ENCODE data around the gene TRIM38.
"Not testable (repeated sequence)": the region's sequence is repeated elsewhere in the genome, so short reads cannot be mapped to it uniquely, and the experiment has no call there.

TRIM38 gene

DNA sequence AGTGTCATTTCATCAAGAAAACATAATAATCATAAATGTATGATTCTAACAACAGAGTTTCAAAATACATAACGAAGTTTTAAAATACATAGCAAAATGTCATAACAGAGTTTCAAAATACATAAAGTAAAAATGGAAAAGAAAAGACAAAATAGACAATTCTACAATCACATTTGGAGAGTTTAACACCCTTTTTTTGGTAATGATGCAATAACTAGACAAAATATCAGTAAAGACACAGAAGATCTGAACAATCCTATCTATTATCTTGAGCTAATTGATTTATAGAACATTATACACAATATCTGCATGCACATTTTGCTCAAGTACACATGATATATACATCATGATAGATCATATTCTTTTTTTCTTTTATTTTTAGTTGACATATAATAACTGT lies 18.7 kb upstream of the TRIM38 start:
- DNase-seq, result no peak

DNA sequence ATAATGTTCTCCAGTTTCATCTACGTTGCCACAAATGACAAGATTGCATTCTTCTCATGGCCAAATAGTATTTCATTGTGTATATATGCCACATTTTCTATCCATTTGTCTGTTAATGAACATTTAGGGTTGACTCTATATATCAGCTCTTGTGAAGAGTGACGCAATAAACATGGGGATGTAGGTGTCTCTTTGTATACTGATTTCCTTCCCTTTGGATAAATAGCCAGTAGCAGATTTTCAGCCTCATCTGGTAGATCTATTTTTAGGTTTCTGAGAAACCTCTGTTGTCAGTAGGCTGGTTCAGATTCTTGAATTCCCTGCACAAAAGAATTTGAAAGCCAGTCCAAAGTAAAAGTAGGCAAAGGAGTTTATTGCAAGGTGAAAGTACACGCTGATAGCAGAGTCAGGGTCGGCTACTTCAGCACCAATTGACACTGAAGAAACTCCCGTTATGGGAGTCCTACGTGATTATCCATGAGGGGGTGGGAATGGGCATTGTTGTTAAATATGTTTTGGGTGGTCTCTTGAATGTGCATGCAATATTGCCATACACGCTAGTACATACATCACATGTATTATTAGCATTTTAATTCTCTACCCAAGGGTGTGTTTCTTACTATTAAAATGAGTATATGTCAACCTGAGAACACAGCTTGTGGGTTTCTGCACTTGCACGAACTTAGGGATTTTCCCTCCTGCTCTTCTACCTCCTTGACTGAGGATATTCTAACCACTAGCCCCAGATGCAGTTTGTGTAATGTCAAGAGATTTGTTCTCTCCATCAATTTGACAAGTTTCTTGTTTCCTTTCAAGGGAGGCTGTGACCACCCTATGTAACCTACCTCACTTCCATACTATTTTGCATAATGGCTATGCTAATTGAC lies 17.7 kb upstream of the TRIM38 start:
- no peak for DNase-seq

DNA sequence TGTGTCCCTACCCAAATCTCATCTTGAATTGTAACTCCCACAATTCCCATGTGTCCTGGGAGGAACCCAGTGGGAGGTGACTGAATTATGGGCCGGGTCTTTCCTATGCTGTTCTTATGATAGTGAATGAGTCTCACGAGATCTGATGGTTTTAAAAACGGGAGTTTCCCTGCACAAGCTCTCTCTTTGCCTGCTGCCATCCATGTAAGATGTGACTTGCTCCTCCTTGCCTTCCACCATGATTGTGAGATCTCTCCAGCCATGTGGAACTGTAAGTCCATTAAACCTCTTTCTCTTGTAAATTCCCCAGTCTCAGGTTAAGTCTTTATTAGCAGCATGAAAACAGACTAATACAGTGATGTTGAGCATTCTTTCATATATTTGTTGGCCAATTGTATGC lies 16.9 kb upstream of the TRIM38 start:
- DNase-seq, result not testable (repeated sequence)

DNA sequence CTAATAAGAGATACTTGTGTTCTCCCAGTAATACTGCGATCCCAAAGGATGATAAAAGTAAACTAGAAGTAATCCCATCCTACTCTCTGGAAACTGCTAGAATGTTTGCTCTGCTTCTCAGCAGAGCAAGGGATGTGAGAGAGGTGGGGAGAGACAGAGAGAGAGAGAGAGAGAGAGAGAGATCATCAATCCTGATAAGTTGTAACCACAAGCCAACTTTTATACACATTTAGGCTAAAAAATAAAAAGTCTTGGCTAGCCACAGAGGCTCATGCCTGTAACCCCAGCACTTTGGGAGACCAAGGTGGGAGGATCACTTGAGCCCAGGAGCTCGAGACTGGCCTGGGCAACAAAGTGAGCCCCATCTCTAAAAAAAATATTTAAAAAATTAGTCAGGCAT lies 16.0 kb upstream of the TRIM38 start:
- no peak for DNase-seq

DNA sequence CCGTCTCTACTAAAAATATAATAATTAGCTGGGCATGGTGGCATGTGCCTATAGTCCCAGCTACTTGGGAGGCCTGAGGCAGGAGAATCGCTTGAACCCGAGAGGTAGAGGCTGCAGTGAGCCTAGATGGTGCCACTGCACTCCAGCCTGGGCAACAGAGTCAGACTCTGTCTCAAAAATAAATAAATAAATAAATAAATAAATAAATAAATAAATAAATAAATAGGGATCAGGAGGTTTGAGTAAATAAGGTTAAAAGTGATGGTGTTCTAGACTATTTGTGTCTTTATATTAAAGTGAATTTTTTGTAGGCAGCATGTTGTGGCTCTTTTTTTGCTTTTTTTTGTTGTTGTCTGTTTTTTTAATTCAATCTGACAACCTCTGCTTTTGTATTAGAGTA lies 15.1 kb upstream of the TRIM38 start:
- DNase-seq, result not testable (repeated sequence)

DNA sequence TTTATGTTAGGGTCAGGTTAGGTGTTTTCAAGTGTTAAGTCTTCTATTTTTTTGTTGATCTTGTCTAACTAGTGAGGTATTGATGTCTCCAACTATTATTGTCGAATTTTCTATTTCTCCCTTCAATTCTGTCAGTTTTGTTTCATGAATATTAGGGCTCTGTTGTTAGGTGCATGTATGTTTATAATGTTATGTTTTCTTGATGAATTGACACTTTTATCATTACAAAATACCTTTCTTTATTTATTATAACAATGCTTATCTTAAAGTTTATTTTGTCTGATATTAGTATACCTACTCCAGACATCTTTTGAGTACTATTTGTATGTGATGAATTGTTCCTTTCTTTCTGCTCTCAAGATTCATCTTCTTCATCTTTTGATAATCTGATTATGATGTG lies 12.9 kb upstream of the TRIM38 start:
- DNase-seq, result no peak

DNA sequence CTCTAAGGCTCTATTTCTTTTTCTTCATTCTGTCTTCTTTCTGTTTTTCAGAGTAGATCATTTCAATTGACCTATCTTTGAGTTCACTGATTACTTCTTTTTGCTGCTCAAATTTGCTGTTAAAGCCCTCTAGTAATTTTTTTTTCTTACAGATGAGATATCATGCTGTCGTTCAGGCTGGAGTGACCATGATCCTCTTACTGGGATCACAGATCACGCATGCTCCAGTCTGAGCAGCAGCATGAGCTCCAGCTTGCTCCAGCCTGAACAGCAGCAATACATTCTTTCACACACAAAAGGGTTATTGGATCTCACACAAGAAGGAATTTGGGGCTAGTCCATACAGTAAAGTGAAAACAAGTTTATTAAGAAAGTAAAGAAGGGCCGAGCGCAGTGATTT lies 12.3 kb upstream of the TRIM38 start:
- DNase-seq, result no peak

DNA sequence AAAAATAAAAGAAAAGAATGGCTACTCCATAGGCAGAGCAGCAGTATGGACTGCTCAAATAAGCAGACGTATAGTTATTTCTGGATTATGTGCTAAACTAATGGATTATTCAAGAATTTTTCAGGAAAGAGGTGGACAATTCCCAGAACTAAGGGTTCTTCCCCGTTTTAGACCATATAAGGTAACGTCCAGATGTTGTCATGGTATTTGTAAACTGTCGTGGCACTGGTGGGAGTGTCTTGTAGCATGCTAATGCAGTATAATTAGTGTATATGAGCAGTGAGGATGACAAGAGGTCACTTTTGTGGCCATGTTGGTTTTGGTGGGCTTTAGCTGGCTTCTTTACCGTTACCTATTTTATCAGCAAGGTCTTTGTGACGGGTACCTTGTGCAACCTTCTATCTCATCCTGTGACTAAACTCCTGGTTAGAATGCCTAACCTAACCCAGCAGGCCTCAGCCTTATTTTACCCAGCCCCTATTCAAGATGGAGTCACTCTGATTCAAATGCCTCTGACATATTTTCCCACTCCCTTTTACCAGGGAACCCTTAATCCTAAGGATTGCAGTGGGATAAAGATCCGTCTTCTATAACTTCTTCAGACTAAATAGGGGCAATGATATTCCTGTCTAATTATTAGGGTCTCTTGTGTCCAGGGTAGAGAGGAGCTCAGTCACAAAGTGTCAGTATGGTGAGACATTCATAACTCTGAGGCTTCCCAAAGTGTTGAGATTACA lies 11.1 kb upstream of the TRIM38 start:
- DNase-seq, result no peak

DNA sequence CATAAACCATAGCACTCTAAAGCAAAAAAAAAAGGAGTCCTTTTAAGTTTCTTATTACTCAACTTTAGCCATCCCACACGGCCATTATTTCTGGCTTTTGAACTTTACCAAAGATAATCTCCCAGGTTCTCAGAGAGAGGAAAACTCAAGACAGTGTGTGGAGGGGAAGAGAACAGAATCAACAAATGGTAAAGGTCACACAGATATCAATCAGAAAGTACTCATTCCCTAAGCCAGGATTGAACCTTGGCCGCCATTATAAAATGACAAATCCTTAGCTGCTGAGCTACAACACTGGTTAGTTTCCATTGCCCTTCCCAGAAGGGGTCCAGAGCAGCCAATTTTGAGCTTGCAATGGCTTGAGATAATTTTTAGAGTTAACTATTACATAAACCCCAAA lies 10.1 kb upstream of the TRIM38 start:
- DNase-seq, result no peak

DNA sequence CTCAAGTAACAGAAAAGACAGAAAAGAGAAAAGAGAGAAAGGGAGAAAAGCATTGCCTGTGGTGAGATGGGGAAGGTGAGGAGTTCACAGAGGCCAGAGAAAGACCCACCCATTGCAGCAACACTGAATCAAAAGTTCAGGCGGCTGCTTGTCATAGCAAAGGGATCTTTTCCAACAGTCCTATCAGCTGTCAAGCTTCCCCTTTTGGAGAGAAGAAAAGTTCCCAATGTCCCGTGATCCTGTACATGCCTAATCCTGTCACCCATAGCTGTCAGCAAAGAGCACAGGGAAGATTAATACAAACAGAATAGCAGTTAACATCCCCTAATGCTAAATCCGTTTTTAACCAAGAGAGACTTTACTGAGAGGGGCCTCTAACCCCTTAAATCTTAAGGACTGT lies 8.9 kb upstream of the TRIM38 start:
- DNase-seq, result no peak

DNA sequence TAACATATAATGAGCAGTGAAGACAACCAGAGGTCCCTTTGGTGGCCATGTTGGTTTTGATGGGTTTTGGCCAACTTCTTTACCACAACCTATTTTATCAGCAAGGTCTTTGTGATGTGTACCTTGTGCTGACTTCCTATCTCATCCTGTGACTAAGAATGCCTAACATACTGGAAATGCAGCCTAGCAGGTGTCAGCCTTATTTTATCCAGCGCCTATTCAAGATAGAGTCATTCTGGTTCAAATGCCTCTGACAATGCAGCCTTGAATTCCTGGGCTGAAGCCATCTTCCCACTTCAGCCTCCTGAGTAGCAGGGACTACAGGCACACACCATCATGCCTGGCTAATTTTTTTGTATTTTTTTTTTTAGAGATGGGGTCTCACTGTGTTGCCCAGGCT lies 7.8 kb upstream of the TRIM38 start:
- no peak for DNase-seq

DNA sequence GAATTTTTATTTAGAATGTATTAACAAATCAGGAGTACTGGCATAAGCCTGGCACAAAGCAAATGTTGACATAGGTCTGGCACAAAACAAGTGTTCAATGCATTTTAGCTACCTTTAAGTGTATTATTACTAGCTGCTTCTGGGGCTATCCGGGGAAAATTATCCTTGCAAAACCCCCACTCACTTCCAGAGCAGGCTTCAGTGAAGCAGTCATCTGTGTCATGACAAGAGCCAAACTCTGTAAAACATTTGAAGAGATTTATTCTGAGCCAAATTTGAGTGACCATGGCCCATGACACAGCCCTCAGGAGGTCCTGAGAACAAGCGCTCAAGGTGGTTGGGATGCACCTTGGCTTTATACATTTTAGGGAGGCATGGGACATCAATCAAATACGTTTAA lies 6.4 kb upstream of the TRIM38 start:
- DNase-seq, result no peak

DNA sequence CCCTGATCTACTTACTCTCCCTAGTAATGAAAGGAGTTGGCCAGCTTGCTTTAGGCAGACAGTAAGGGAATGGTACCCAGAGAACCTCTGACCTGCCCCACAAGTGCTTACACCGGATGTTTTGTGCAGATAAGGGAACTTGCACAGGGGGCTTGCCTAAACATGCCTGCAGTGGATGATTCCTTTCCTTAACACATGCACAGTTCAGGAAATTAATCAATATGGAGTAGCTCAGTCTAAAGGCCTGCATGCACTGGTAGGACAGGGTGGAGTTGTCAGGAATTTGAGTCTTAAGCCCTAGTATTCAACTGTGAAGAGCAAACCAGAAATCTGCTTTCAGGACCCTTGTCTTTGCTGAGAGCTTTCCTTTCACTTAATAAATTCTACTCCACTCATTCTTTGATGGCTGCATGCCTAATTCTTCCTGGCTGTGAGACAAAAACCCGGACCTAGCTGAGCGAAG lies 3.9 kb upstream of the TRIM38 start:
- no peak for DNase-seq

DNA sequence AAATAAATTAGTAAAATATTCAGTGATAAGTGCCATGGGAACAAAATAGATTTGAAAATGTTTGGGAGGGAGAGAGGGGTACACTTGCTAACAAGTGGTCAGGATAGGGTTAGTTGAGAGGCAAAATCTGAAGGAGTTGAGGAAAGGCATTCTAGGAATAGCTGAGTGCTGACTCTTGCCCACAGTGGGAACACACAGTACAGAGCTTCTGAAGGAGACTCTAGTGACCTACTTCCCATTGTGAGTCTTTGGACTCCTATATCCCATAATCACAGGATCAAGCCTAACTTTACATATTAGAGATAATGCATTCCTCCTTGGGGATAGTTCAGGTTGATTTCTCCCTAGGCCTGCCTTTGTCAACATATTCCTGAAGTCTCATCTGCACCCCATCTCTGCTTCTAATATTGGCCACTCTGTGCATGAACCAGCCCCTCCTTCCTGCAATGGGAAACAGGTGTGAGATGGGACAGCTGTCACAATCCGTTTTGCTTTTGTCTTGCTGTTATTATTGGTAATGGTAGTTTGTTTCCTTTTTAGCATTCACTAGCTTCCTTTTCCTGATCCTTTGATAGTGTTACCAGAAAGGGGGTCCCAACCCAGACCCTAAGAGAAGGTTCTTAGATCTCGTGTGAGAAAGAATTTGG lies 2.6 kb upstream of the TRIM38 start:
- DNase-seq, result no peak

DNA sequence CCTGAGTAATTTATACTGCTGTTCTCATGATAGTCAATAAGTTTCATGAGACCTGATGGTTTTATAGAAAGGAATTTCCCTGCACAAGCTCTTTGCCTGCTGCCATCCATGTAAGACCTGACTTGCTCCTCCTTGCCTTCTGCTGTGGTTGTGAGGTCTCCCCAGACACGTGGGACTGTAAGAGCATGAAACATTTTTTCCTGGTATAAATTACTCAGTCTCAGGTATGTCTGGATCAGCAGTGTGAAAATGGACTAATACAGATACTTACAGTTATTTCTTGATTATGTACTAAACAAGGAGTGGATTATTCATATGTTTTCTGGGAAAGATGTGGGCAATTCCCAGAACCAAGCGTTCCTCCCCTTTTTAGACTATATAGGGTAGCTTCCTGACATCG lies 1.9 kb upstream of the TRIM38 start:
- DNase-seq, result no peak

DNA sequence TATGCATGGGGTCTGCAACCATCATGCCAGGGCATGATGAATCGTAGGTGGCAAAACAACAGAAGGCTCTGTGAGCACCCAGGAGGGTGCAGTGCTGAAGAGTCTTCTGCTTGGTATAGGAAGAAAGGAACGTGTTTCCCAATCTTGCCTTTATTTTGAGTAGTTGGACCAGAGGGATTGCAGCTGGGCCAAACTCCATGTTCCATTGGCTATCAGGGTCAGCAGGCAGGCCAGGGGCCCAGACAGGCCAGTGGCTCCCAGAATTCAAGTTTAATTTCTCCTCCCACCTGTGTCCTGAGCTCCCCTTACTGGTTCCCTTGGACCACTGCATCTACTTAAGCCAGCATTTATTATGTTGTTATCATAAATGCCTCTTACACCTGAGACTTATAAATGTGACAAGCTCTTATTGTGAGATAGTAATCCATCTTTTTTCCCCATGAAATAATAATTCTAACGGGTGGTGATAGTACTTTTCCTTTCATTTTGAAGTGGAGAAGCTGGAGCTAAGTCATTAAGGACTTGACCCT lies 918 bp upstream of the TRIM38 start:
- DNase-seq, result no peak

DNA sequence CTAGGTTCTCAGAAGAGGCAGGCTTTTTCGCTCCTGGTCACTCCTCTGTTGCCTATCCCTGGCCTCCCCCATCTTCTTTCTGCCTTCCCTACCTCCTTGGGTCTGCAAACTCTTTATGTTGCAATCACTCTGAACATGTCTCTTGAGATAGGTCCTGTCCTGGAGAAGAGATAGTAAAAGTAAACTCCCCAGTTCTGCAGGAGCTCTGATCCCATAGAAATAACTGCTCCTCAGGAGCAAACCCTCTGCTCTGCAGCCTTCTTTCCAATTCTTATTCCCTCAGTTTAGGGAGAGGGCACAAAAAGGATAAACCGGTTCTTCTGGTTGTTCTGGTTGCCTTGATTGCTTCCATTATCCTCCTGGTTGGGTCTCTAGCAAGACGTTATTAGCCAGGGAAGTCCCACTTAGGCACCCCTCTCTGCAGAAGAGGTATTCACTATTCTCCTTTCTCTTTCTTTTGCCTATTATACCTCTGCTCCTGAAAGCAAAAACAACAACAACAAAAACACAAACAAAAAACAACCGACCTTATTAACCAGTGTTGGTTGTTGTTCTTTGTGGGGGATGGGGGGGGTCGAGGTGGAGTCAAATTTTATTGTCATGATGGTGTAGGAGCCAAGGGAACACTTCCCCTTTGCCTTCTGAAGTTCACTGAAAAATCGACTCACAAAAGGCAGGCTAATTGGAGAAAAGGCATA lies 973 bp downstream of the TRIM38 start:
- DNase-seq, result no peak

DNA sequence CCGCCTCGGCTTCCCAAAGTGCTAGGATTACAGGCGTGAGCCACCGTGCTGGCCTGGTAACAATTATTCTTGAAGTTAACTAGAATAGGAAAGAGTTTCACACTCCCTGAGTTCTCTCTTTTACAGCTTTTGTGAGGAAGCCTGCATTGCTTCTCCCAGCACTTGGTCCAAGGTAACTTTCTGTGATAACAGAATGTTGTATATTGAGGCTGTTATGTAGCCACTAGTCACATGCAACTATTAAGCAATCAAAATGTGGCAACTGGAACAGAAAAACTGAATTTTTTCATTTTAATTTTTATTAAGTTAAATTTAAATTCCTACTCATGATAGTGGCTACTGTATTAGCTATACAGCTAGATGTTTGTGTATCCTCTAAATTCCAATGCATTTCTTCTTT lies 2.5 kb downstream of the TRIM38 start:
- DNase-seq, result no peak

DNA sequence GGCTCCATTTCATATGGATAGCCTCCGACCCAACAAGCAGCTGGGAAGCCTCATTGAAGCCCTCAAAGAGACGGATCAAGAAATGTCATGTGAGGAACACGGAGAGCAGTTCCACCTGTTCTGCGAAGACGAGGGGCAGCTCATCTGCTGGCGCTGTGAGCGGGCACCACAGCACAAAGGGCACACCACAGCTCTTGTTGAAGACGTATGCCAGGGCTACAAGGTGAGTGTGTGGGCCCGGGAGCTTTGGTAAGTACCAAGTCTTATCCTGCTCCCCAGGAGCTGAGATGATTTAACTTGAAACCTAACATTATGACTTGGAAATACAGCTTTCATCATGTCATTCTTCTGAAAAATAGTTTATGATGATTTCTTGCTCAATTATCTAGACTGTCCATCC lies 4.1 kb downstream of the TRIM38 start:
- DNase-seq, result no peak

DNA sequence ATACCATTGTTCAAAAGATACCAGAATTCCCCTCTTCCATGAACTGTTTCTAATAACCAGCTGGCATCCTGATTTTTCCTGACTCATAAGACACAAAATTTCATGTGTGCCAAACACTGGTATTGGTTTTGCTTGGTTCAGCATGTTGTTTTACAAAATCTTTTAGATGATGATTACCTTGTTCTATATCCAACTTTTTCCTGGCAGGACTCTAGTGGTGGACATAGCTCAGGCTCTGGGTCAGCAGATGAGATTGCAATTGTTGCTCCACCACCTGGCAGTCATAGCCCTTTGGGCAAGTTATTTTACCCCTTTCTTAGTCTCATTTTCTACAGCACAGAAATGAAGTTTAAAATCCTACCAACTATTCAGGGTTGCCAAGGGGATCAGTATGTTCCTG lies 6.2 kb downstream of the TRIM38 start:
- DNase-seq, result no peak

DNA sequence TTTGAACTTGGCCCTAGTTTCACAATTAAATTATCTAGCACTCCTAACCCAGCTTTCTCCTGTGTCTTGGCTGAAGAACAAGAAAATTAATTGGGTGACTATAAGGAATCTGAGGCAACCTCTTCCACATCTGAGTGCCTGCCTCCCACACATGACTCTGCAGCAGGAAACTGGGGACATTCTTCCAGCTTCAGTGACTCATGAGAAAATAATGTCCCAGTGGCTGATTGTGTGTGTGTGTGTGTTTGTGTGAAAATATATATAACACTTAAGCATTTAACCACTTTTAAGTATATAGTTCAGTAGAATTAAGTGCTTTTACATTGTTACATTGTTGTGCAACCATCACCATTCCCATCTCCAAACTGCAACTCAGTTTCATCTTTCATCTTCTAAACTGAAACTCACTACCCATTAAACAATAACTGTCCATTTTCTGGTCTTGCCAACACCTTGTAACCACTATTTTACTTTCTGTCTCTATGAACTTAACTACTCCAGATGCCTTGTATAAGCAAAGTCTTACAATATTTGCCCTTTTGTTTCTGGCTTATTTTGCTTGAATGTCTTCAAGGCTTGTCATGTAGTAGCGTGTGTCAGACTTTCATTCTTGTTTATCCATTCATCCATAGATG lies 8.7 kb downstream of the TRIM38 start:
- DNase-seq, result no peak

DNA sequence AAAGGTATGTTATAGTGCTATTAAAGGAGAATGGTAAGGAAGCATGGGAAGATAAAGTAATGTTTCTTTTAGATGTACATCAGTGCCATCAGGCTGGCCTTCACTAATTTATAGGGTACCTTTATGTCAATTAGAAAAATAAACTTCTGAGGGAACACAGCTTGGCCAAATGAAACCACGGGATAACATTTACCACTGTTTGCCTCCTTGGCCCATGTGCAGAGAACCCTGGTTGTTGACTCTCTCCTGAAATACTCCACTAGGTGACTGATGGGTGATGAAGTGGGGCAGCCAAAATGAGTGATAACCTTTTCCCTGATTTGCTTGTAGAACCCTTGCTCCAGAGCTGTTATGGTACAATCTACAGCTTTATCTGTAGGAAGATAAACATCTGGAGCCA lies 9.5 kb downstream of the TRIM38 start:
- no peak for DNase-seq

Measured in T1000 (cell line).